Upper lobe of left lung (tissue), 4 donors: ENCODE measurements around the gene TRAPPC4.

Experiments
- CTCF ChIP-seq, 6 experiments: fragments of 450-650 bp in 4 of 6; fragments of 200-600 bp in 2 of 6; sonication (generic) in 2 of 6; IDR thresholded peaks; one replicate each; pipeline ENCODE4 v1.5.1; 2016 to 2019; ENCODE audit warnings: antibody characterized with exemption in 6 of 6
- EP300 ChIP-seq, 4 donors: sonication (generic); formaldehyde crosslinking; IDR thresholded peaks; one replicate each; pipeline ENCODE4 v1.5.1; 2017; ENCODE audit warnings: antibody characterized with exemption in 4 of 4, control low read depth in 2 of 4
- POLR2A ChIP-seq, 4 donors: fragments of 450-650 bp; IDR thresholded peaks; one replicate each; pipeline ENCODE4 v1.5.1; 2016 to 2017; ENCODE audit warnings: antibody characterized with exemption in 4 of 4, mild to moderate bottlenecking in 2 of 4
- POLR2AphosphoS5 ChIP-seq, 2 donors: sonication (generic); formaldehyde crosslinking; IDR thresholded peaks; one replicate each; pipeline ENCODE4 v1.5.1; 2017; ENCODE audit warnings: antibody characterized with exemption in 2 of 2

- TF ChIP-seq CTCF (IDR thresholded peaks at IDR 0.05): no peak
- TF ChIP-seq POLR2A (IDR thresholded peaks at IDR 0.05): no peak
- no peak for TF ChIP-seq POLR2AphosphoS5 (IDR thresholded peaks at IDR 0.05)
- TF ChIP-seq EP300 (IDR thresholded peaks at IDR 0.05): no peak
These were observed 11.4 kb downstream of the TRAPPC4 start for GRCh38 chr11:119030029-119030328.
